Measurements from ENCODE around the gene CFAP100. TPM values are rescaled to one million over a fixed set of nuclear protein-coding genes. Genes with fewer than 3 reads are reported as not detected.

CFAP100 gene
- total RNA-seq, 1 experiment from 2014 or later, result not detected

- no peak overlapping the region for H3K27ac ChIP-seq
- BruUV-seq (replicated peaks), result no TSS peak
- no peak overlapping the region for H3K4me2 ChIP-seq
- peaks cover 8% of the 10 kb centered on the region; the same call in 1 of the 2 replicates for H3K4me1 ChIP-seq (replicated peaks; ENCODE audit: insufficient read depth)
- no peaks in the 10 kb centered on the region for H3K36me3 ChIP-seq (ENCODE audit: low read depth)
- no peak overlapping the region for H3K4me3 ChIP-seq
- intact Hi-C loops (cut with micrococcal nuclease; ENCODE audit: unreplicated experiment), result no loop called here
- H3K9me3 ChIP-seq (ENCODE audit: insufficient read depth, low read depth), result no peaks in the 10 kb centered on the region
- H4K20me1 ChIP-seq (ENCODE audit: insufficient read depth), result no peaks in the 10 kb centered on the region
- H2AFZ ChIP-seq, result no peak overlapping the region
- no peaks in the 10 kb centered on the region for H3K79me2 ChIP-seq (ENCODE audit: low read depth)
- ChIA-PET CTCF (no interaction called here), POLR2A (ENCODE audit: unreplicated experiment) (no interaction called here)
- no peak for DNase-seq
- peaks cover 13% of the 10 kb centered on the region; the same call in 1 of the 2 replicates for H3K27me3 ChIP-seq (ENCODE audit: insufficient read depth, low read depth)
- H3F3A ChIP-seq (ENCODE audit: insufficient read depth, low read depth), result 0 out of 2 replicates have a peak, but pooled peaks cover 4% of the 10 kb centered on the region
- H3K9me2 ChIP-seq (ENCODE audit: insufficient read depth), result no peaks in the 10 kb centered on the region
- TF ChIP-seq EZH2 (IDR thresholded peaks at IDR 0.05; ENCODE audit: low read depth) (no peak), CTCF (conservative IDR thresholded peaks at IDR 0.05) (no peak)
Observed at GRCh38 chr3:126415661-126416591, 21.2 kb downstream of the CFAP100 start.

- Histone ChIP-seq H3K9me2 (ENCODE audit: insufficient read depth) (no peaks in the 10 kb centered on the region), H3K4me1 (replicated peaks; ENCODE audit: insufficient read depth) (peaks cover 8% of the 10 kb centered on the region; the same call in 1 of the 2 replicates), H3F3A (ENCODE audit: insufficient read depth, low read depth) (0 out of 2 replicates have a peak, but pooled peaks cover 4% of the 10 kb centered on the region), H3K27ac (no peak overlapping the region), H3K4me3 (no peak overlapping the region), H3K27me3 (ENCODE audit: insufficient read depth, low read depth) (peaks cover 3% of the 10 kb centered on the region; the same call in 1 of the 2 replicates), H2AFZ (no peak overlapping the region), H3K9me3 (ENCODE audit: insufficient read depth, low read depth) (no peaks in the 10 kb centered on the region), H3K36me3 (ENCODE audit: low read depth) (no peaks in the 10 kb centered on the region), H3K79me2 (ENCODE audit: low read depth) (no peaks in the 10 kb centered on the region), H4K20me1 (ENCODE audit: insufficient read depth) (no peaks in the 10 kb centered on the region), H3K4me2 (no peak overlapping the region)
- CTCF ChIA-PET, result no interaction called here
- DNase-seq, result no peak
- TF ChIP-seq CTCF (conservative IDR thresholded peaks at IDR 0.05), result no peak
- no peak for TF ChIP-seq EZH2 (IDR thresholded peaks at IDR 0.05; ENCODE audit: low read depth)
- intact Hi-C loops (cut with micrococcal nuclease; ENCODE audit: unreplicated experiment), result no loop called here
- POLR2A ChIA-PET (ENCODE audit: unreplicated experiment), result no interaction called here
- no TSS peak for BruUV-seq (replicated peaks)
Observed at GRCh38 chr3:126416943-126417342, 22.2 kb downstream of the CFAP100 start.

- intact Hi-C loops (cut with micrococcal nuclease; ENCODE audit: unreplicated experiment), result no loop called here
- H3K36me3 ChIP-seq (ENCODE audit: low read depth), result no peaks in the 10 kb centered on the region
- no peak overlapping the region for H3K27ac ChIP-seq
- no peaks in the 10 kb centered on the region; the same call in 1 of the 2 replicates for H3K27me3 ChIP-seq (ENCODE audit: insufficient read depth, low read depth)
- H3K4me3 ChIP-seq, result no peak overlapping the region
- H3K4me2 ChIP-seq, result no peak overlapping the region
- TF ChIP-seq EZH2 (IDR thresholded peaks at IDR 0.05; ENCODE audit: low read depth), result no peak
- TF ChIP-seq CTCF (conservative IDR thresholded peaks at IDR 0.05), result no peak
- no peaks in the 10 kb centered on the region for H4K20me1 ChIP-seq (ENCODE audit: insufficient read depth)
- no peak for DNase-seq
- POLR2A ChIA-PET (ENCODE audit: unreplicated experiment), result no interaction called here
- H3K9me2 ChIP-seq (ENCODE audit: insufficient read depth), result no peaks in the 10 kb centered on the region
- CTCF ChIA-PET, result no interaction called here
- H3K79me2 ChIP-seq (ENCODE audit: low read depth), result no peaks in the 10 kb centered on the region
- no peaks in the 10 kb centered on the region for H3K9me3 ChIP-seq (ENCODE audit: insufficient read depth, low read depth)
- 0 out of 2 replicates have a peak, but pooled peaks cover 4% of the 10 kb centered on the region for H3F3A ChIP-seq (ENCODE audit: insufficient read depth, low read depth)
- H2AFZ ChIP-seq, result no peak overlapping the region
- no TSS peak for BruUV-seq (replicated peaks)
- H3K4me1 ChIP-seq (replicated peaks; ENCODE audit: insufficient read depth), result peaks cover 8% of the 10 kb centered on the region; the same call in 1 of the 2 replicates
Observed at GRCh38 chr3:126417515-126417914, 22.8 kb downstream of the CFAP100 start.

All from PC-9 (cell line).